ENCODE measurements around the gene CYTH1. TPM values are rescaled to one million over a fixed set of nuclear protein-coding genes. Genes with fewer than 3 reads are reported as not detected.

Gene CYTH1
- total and polyA plus RNA-seq, 2 donors (not counting 1 experiment from before 2014, with no cell fraction given): 255 to 353 TPM

DNA sequence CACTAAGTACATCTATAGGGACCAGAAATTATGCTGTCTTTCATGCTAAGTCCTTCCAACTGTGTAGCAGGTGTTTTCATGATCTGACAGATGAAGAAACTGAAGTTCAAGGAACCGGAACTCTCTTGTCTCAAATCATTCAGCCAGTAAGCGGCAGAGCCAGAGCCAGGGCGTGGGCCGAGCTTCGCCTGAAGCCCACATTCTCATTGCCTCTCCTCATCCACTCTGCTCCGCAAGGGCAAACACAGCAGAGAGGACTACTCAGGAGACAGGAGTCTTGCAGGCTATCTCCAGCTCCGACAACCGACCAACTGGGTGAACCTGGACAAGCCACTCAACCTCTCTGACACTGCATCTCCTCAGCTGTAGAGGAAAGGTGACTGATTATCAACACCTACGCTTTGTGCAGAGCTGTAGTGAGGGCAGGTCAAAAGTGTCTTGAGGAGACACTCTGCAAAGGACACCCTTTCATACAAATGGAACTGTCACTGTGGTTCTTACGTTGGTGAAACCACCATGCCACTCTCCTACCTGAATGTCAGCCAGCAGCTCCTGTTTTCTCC is 72.9 kb downstream of the CYTH1 start:
- H3K27me3 Mint-ChIP-seq: no peaks in the 10 kb centered on the region
- TF ChIP-seq, protein P1, sequence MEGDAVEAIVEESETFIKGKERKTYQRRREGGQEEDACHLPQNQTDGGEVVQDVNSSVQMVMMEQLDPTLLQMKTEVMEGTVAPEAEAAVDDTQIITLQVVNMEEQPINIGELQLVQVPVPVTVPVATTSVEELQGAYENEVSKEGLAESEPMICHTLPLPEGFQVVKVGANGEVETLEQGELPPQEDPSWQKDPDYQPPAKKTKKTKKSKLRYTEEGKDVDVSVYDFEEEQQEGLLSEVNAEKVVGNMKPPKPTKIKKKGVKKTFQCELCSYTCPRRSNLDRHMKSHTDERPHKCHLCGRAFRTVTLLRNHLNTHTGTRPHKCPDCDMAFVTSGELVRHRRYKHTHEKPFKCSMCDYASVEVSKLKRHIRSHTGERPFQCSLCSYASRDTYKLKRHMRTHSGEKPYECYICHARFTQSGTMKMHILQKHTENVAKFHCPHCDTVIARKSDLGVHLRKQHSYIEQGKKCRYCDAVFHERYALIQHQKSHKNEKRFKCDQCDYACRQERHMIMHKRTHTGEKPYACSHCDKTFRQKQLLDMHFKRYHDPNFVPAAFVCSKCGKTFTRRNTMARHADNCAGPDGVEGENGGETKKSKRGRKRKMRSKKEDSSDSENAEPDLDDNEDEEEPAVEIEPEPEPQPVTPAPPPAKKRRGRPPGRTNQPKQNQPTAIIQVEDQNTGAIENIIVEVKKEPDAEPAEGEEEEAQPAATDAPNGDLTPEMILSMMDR (IDR thresholded peaks at IDR 0.05): no peak
- no peak for TF ChIP-seq EZH2 (IDR thresholded peaks at IDR 0.05; ENCODE audit: borderline replicate concordance, insufficient read depth, low read depth, low read length, poor library complexity, severe bottlenecking)
- ATAC-seq (ENCODE audit: low read depth) (peak; percentile 46), DNase-seq (peak; percentile 72)
- Histone ChIP-seq H3K4me2 (replicated peaks; ENCODE audit: low read depth, low read length, poor library complexity, severe bottlenecking) (peak overlapping the region; percentile 51), H3K4me1 (ENCODE audit: control insufficient read depth in 2 of 2, insufficient read depth in 2 of 2, low read length in 2 of 2) (peaks cover 62 to 75% of the 10 kb centered on the region in 2 donors), H3K4me3 (ENCODE audit: control extremely low read depth in 1 of 5, extremely low read depth in 1 of 5, insufficient read depth in 1 of 5, low read depth in 2 of 5, low read length in 4 of 5) (peak overlapping the region in 1 of 5 experiments; percentile 2), H4K20me1 (ENCODE audit: control insufficient read depth, insufficient read depth, low read length, poor library complexity, severe bottlenecking) (peaks cover 99% of the 10 kb centered on the region), H3K27ac (ENCODE audit: low read length in 2 of 2) (peak overlapping the region; percentile 62 to 74), H3K79me2 (ENCODE audit: control insufficient read depth, insufficient read depth, low read length) (peaks cover 96% of the 10 kb centered on the region), H3K9ac (ENCODE audit: low read length) (peak overlapping the region; percentile 1), H3K9me3 (ENCODE audit: control extremely low read depth in 1 of 3, control insufficient read depth in 2 of 3, insufficient read depth in 1 of 3, low read length in 2 of 3) (no peaks in the 10 kb centered on the region), H3K27me3 (replicated peaks in 1 of 4; ENCODE audit: control extremely low read depth in 1 of 4, control insufficient read depth in 3 of 4, insufficient read depth in 4 of 4, low read length in 3 of 4) (no peaks in the 10 kb centered on the region), H3K36me3 (replicated peaks in 1 of 2; ENCODE audit: control extremely low read depth in 1 of 2, control insufficient read depth in 1 of 2, extremely low read depth in 1 of 2, insufficient read depth in 2 of 2, low read length in 1 of 2) (peaks cover 9 to 50% of the 10 kb centered on the region in 2 experiments), H2AFZ (ENCODE audit: insufficient read depth, low read depth, low read length, poor library complexity, severe bottlenecking) (no peak overlapping the region)
- ChIA-PET CTCF (interaction anchor here (0.8 to 7.0 kb wide), 25 partner anchors 8 to 297 kb away, joined by 3 to 65 read pairs (median 7); no protein-coding TSS in a partner anchor), POLR2A (interaction anchor here (0.8 to 1.6 kb wide), 7 partner anchors 8 to 131 kb away, joined by 3 to 10 read pairs (median 5); partner anchors contain the start of gene USP36)
- H3K9me3 Mint-ChIP-seq (ENCODE audit: insufficient read depth): no peaks in the 10 kb centered on the region
- peak overlapping the region; percentile 87 for H3K27ac Mint-ChIP-seq
- intact Hi-C loops (cut with micrococcal nuclease): loop anchor here (1.0 to 5.0 kb wide), 5 partner anchors 9 to 88 kb away; partner anchors contain the start of gene CYTH1
- peak overlapping the region; percentile 75 for H3K4me3 Mint-ChIP-seq
- 22% methylated on average over 4 of the region's 10 CpGs for WGBS (ENCODE audit: insufficient coverage)
- H3K4me1 Mint-ChIP-seq: peaks cover 71% of the 10 kb centered on the region

DNA sequence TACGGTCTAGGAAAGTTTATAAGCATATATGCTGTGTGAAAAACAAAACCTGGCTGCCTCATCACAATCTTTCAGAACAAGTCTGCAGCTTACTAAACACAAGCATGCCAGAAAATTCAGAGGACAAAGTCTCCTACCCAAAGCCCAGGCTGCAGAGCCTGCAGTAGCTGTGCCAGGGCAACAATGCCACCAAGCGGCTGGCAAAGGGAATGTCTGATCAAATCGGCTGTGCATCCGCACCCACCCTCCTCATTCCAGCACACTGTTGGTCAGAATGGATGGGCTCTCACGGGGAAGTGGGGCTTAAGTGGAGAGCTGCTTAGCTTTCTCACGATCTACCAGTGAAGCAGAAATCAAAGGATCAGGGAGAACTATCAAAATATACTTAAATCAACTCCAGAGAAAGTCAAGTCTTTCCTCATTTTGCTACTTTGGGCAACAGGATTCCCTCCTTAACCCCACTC is 73.5 kb downstream of the CYTH1 start:
- Histone ChIP-seq H3K4me1 (ENCODE audit: control insufficient read depth in 2 of 2, insufficient read depth in 2 of 2, low read length in 2 of 2) (peaks cover 55 to 69% of the 10 kb centered on the region in 2 donors), H3K4me2 (replicated peaks; ENCODE audit: low read depth, low read length, poor library complexity, severe bottlenecking) (peak overlapping the region; percentile 51), H3K9me3 (ENCODE audit: control extremely low read depth in 1 of 3, control insufficient read depth in 2 of 3, insufficient read depth in 1 of 3, low read length in 2 of 3) (no peaks in the 10 kb centered on the region), H3K4me3 (ENCODE audit: control extremely low read depth in 1 of 5, extremely low read depth in 1 of 5, insufficient read depth in 1 of 5, low read depth in 2 of 5, low read length in 4 of 5) (no peak overlapping the region), H3K9ac (ENCODE audit: low read length) (no peak overlapping the region), H3K27me3 (replicated peaks in 1 of 4; ENCODE audit: control extremely low read depth in 1 of 4, control insufficient read depth in 3 of 4, insufficient read depth in 4 of 4, low read length in 3 of 4) (no peaks in the 10 kb centered on the region), H3K27ac (ENCODE audit: low read length in 2 of 2) (peak overlapping the region; percentile 62 to 74), H2AFZ (ENCODE audit: insufficient read depth, low read depth, low read length, poor library complexity, severe bottlenecking) (no peak overlapping the region), H4K20me1 (ENCODE audit: control insufficient read depth, insufficient read depth, low read length, poor library complexity, severe bottlenecking) (peaks cover 99% of the 10 kb centered on the region), H3K79me2 (ENCODE audit: control insufficient read depth, insufficient read depth, low read length) (peaks cover 96% of the 10 kb centered on the region), H3K36me3 (replicated peaks in 1 of 2; ENCODE audit: control extremely low read depth in 1 of 2, control insufficient read depth in 1 of 2, extremely low read depth in 1 of 2, insufficient read depth in 2 of 2, low read length in 1 of 2) (peaks cover 9 to 56% of the 10 kb centered on the region in 2 experiments)
- H3K4me3 Mint-ChIP-seq: peak overlapping the region; percentile 75
- peak overlapping the region; percentile 87 for H3K27ac Mint-ChIP-seq
- WGBS (ENCODE audit: insufficient coverage): 0% methylated on average over 2 of the region's 6 CpGs
- no peaks in the 10 kb centered on the region for H3K9me3 Mint-ChIP-seq (ENCODE audit: insufficient read depth)
- TF ChIP-seq EZH2 (IDR thresholded peaks at IDR 0.05; ENCODE audit: borderline replicate concordance, insufficient read depth, low read depth, low read length, poor library complexity, severe bottlenecking): no peak
- TF ChIP-seq, protein P1 (IDR thresholded peaks at IDR 0.05): peak; percentile 77
- H3K27me3 Mint-ChIP-seq: no peaks in the 10 kb centered on the region
- ATAC-seq (ENCODE audit: low read depth) (peak; percentile 46), DNase-seq (peak; percentile 65)
- POLR2A ChIA-PET: interaction anchor here (0.5 to 1.6 kb wide), 9 partner anchors 9 to 132 kb away, joined by 3 to 10 read pairs (median 3); partner anchors contain the start of gene USP36
- H3K4me1 Mint-ChIP-seq: peaks cover 68% of the 10 kb centered on the region
- CTCF ChIA-PET: interaction anchor here (0.6 to 7.0 kb wide), 29 partner anchors 9 to 348 kb away, joined by 3 to 65 read pairs (median 6); no protein-coding TSS in a partner anchor
- intact Hi-C loops (cut with micrococcal nuclease): loop anchor here (1.0 to 5.0 kb wide), 4 partner anchors 37 to 211 kb away; partner anchors contain the start of gene CYTH1

All from B cell (primary cell).